CD4-positive, alpha-beta T cell (primary cell): Measurements from ENCODE around the gene NUP133. TPM values are rescaled to one million over a fixed set of nuclear protein-coding genes. Genes with fewer than 3 reads are reported as not detected.
"Not testable (repeated sequence)": the region's sequence is repeated elsewhere in the genome, so short reads cannot be mapped to it uniquely, and the experiment has no call there.

Experiments used
- ATAC-seq: fragments of 200-7000 bp; cut with Tn5 transposase; one replicate; pipeline ENCODE4 v1.10.0; 2022; ENCODE audit warnings: mild to moderate bottlenecking; ENCODE audit not compliant: poor library complexity
- CTCF ChIA-PET: fragments of 350-600 bp; sonication (Branson Sonifier 250); formaldehyde crosslinking; loops from one replicate; lab custom pipeline; 2021; ENCODE audit warnings: antibody characterized with exemption, inconsistent platforms; lab: Charles Lee
- POLR2A ChIA-PET: fragments of 350-600 bp; sonication (Branson Sonifier 250); formaldehyde crosslinking; loops from one replicate; lab custom pipeline; 2021; ENCODE audit warnings: antibody characterized with exemption, inconsistent platforms; lab: Charles Lee
- DNase-seq, 14 experiments: peaks; one replicate each; pipeline ENCODE4 v3.0.0-alpha.2; 2013 to 2020; ENCODE audit warnings: mixed read lengths in 2 of 14
- H3K27ac ChIP-seq, 2 donors: one replicate each; pipeline versions ENCODE4 v1.5.1 to v1.7.0; 2013; ENCODE audit warnings: low read length in 2 of 2, low read depth in 1 of 2, mild to moderate bottlenecking in 1 of 2
- H3K27me3 ChIP-seq, 2 experiments: 1 replicate in 1 of 2; 2 replicates in 1 of 2; pipeline versions ENCODE4 v1.6.1 to v1.7.0; 2013; ENCODE audit warnings: low read length in 2 of 2, control low read depth in 1 of 2, mild to moderate bottlenecking in 1 of 2, moderate library complexity in 1 of 2; ENCODE audit not compliant: insufficient read depth in 2 of 2, control insufficient read depth in 1 of 2
- H3K36me3 ChIP-seq: one replicate; pipeline ENCODE4 v1.6.1; 2013; ENCODE audit warnings: low read length, control low read depth; ENCODE audit not compliant: insufficient read depth
- H3K4me1 ChIP-seq: one replicate; pipeline ENCODE4 v1.6.1; 2013; ENCODE audit warnings: low read length, control low read depth; ENCODE audit not compliant: insufficient read depth
- H3K4me3 ChIP-seq: one replicate; pipeline ENCODE4 v1.5.1; 2013; ENCODE audit warnings: mild to moderate bottlenecking, low read length, moderate library complexity
- H3K9me3 ChIP-seq, 2 experiments: 1 replicate in 1 of 2; 2 replicates in 1 of 2; pipeline versions ENCODE4 v1.6.1 to v1.7.0; 2013; ENCODE audit warnings: low read length in 2 of 2, mild to moderate bottlenecking in 2 of 2, control low read depth in 1 of 2, moderate library complexity in 1 of 2; ENCODE audit not compliant: control insufficient read depth in 1 of 2, insufficient read depth in 1 of 2
- H3K27ac Mint-ChIP-seq: one replicate; pipeline ENCODE4 v1.8.0; 2020; ENCODE audit warnings: mixed read lengths
- H3K27me3 Mint-ChIP-seq: one replicate; pipeline ENCODE4 v1.8.0; 2021; ENCODE audit warnings: mixed read lengths
- H3K36me3 Mint-ChIP-seq: one replicate; pipeline ENCODE4 v1.8.0; 2021; ENCODE audit warnings: low read depth, mixed read lengths
- H3K4me1 Mint-ChIP-seq: one replicate; pipeline ENCODE4 v1.8.0; 2021; ENCODE audit warnings: low read depth, mixed read lengths
- H3K4me3 Mint-ChIP-seq: one replicate; pipeline ENCODE4 v1.8.0; 2020; ENCODE audit warnings: mild to moderate bottlenecking, mixed read lengths
- H3K9me3 Mint-ChIP-seq: one replicate; pipeline ENCODE4 v1.8.0; 2020; ENCODE audit warnings: mixed read lengths
- intact Hi-C, 2 experiments: fragments of 100-400 bp; cut with DNase I in 1 of 2; cut with micrococcal nuclease in 1 of 2; formaldehyde crosslinking; loops; one replicate each; pipeline versions ENCODE4 v1.15.1 to v1.9.0; 2023 to 2025; cut with DNase I, micrococcal nuclease
- total RNA-seq, 174 experiments: library from RNA in 2 of 174; stranded (reverse) in 2 of 174; gene quantifications; one replicate each; pipeline ENCODE4 v1.2.3 and lab custom pipeline; 2021 to 2026
- TF ChIP-seq, protein P1 (sequence below): fragments of 200-600 bp; IDR thresholded peaks from one replicate; pipeline ENCODE4 v1.8.0; 2022; ENCODE audit warnings: antibody characterized with exemption, mild to moderate bottlenecking

NUP133 gene
- total RNA-seq, 2 experiments from 2014 or later: 42.0 to 45.3 TPM

DNA sequence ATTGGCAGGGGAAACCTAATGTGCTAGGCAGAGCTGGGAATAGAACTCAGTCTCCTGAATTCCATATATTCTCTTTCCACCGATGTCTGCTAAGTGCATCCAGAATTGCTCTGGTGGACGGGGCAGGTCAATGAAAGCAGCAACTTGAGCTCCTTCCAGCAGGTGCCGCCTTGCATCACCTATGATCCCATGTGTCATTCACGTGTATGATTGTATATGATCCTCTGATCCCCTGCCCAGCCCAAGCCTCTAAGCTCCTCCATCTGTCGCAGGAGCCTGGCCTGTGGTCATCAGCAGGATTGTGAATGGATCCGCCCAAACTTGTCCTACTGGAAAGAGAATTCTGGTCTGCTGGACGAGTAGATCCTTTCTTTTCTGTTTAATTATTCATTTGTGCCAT lies 87.4 kb downstream of the NUP133 start:
- ATAC-seq (no peak), DNase-seq (no peak)
- Histone ChIP-seq H3K27me3 (peaks cover 4 to 8% of the 10 kb centered on the region in 2 experiments), H3K4me1 (no peaks in the 10 kb centered on the region), H3K9me3 (peaks cover 3% of the 10 kb centered on the region in 2 experiments), H3K4me3 (no peak overlapping the region), H3K27ac (no peak overlapping the region), H3K36me3 (no peaks in the 10 kb centered on the region)
- POLR2A ChIA-PET: no interaction called here
- Mint-ChIP-seq H3K27me3 (peaks cover 41% of the 10 kb centered on the region), H3K27ac (no peak overlapping the region), H3K36me3 (no peaks in the 10 kb centered on the region), H3K4me3 (no peak overlapping the region), H3K4me1 (no peaks in the 10 kb centered on the region), H3K9me3 (peaks cover 3% of the 10 kb centered on the region)
- intact Hi-C loops: no loop called here
- CTCF ChIA-PET: no interaction called here
- TF ChIP-seq, protein P1, sequence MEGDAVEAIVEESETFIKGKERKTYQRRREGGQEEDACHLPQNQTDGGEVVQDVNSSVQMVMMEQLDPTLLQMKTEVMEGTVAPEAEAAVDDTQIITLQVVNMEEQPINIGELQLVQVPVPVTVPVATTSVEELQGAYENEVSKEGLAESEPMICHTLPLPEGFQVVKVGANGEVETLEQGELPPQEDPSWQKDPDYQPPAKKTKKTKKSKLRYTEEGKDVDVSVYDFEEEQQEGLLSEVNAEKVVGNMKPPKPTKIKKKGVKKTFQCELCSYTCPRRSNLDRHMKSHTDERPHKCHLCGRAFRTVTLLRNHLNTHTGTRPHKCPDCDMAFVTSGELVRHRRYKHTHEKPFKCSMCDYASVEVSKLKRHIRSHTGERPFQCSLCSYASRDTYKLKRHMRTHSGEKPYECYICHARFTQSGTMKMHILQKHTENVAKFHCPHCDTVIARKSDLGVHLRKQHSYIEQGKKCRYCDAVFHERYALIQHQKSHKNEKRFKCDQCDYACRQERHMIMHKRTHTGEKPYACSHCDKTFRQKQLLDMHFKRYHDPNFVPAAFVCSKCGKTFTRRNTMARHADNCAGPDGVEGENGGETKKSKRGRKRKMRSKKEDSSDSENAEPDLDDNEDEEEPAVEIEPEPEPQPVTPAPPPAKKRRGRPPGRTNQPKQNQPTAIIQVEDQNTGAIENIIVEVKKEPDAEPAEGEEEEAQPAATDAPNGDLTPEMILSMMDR: no peak

DNA sequence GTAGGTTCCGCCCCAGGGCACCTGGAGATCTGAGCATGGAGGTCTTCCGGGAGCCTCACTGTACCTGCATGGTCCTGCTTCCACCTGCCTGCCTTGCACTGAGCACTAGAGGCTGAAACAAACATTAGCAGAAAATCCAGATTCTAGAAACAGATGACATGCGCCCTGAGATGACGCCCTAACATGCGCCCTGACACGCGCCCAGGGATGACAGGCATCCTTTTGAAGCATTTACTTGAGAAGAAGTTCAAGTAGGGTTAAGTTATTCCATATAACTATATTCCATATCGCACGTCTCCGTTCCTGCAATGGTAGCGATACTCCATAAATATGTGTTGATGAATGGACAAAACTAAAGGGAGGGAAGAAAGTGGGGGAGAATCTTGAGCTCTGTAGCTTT lies 87.9 kb downstream of the NUP133 start:
- H3K27ac Mint-ChIP-seq: no peak overlapping the region
- H3K9me3 Mint-ChIP-seq: peaks cover 3% of the 10 kb centered on the region
- no peak for ATAC-seq
- Histone ChIP-seq H3K9me3 (peaks cover 3% of the 10 kb centered on the region in 2 experiments), H3K27ac (no peak overlapping the region), H3K4me1 (no peaks in the 10 kb centered on the region), H3K36me3 (no peaks in the 10 kb centered on the region), H3K4me3 (no peak overlapping the region), H3K27me3 (peaks cover 0 to 8% of the 10 kb centered on the region in 2 experiments)
- H3K27me3 Mint-ChIP-seq: peaks cover 36% of the 10 kb centered on the region
- intact Hi-C loops: no loop called here
- POLR2A ChIA-PET: no interaction called here
- CTCF ChIA-PET: no interaction called here
- TF ChIP-seq, protein P1: no peak
- no peaks in the 10 kb centered on the region for H3K36me3 Mint-ChIP-seq
- no peak for DNase-seq
- H3K4me3 Mint-ChIP-seq: no peak overlapping the region
- H3K4me1 Mint-ChIP-seq: no peaks in the 10 kb centered on the region

DNA sequence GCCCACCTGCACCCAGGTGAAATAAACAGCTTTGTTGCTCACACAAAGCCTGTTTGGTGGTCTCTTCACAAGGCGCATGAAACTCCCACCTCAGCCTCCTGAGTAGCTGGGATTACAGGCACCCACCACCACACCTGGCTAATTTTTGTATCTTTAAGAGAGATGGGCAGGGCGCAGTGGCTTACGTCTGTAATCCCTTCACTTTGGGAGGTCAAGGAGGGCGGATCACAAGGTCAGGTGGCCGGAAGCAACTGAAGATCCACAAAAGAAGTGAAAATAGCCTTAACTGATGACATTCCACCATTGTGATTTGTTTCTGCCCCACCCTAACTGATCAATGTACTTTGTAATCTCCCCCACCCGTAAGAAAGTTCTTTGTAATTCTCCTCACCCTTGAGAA lies 89.6 kb downstream of the NUP133 start:
- H3K4me1 Mint-ChIP-seq, H3K27ac Mint-ChIP-seq, intact Hi-C loops, H3K4me1 ChIP-seq, H3K4me3 Mint-ChIP-seq, H3K9me3 Mint-ChIP-seq, CTCF ChIA-PET, H3K9me3 ChIP-seq, H3K27me3 ChIP-seq, DNase-seq, ATAC-seq, H3K36me3 Mint-ChIP-seq, H3K4me3 ChIP-seq, POLR2A ChIA-PET, H3K36me3 ChIP-seq, H3K27ac ChIP-seq: not testable (repeated sequence)
- H3K27me3 Mint-ChIP-seq: peaks cover 28% of the 10 kb centered on the region

DNA sequence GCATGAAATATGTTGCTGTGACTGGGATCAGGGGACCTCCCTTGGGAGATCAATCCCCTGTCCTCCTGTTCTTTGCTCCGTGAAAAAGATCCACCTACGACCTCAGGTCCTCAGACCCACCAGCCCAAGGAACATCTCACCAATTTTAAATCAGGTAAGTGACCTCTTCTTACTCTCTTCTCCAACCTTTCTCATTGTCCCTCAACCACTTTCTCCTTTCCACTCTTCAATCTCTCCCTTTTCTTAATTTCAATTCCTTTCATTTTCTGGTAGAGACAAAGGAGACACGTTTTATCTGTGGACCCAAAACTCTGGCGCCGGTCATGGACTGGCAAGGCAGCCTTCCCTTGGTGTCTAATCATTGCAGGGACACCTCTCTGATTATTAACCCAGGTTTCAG lies 95.3 kb downstream of the NUP133 start:
- H3K27ac ChIP-seq, H3K36me3 Mint-ChIP-seq, ATAC-seq, H3K36me3 ChIP-seq, H3K4me1 Mint-ChIP-seq, DNase-seq, H3K9me3 Mint-ChIP-seq, H3K4me3 ChIP-seq, H3K27ac Mint-ChIP-seq, intact Hi-C loops, H3K4me3 Mint-ChIP-seq, H3K9me3 ChIP-seq, CTCF ChIA-PET, POLR2A ChIA-PET: not testable (repeated sequence)
- H3K27me3 ChIP-seq: peaks cover 28 to 31% of the 10 kb centered on the region in 2 experiments
- H3K27me3 Mint-ChIP-seq: peaks cover 51% of the 10 kb centered on the region
- peaks cover 10% of the 10 kb centered on the region for H3K4me1 ChIP-seq
